ENCODE results near the gene STK10. TPM values are rescaled to one million over a fixed set of nuclear protein-coding genes. Genes with fewer than 3 reads are reported as not detected.

The STK10 gene
- total and polyA plus RNA-seq, 9 of the 15 experiments (the other 6 are each of a cell fraction or from before 2014, with no cell fraction given), result 0.30 to 6.7 (median 2.4) TPM

- TF ChIP-seq MTF1 (CRISPR knock-in tag; IDR thresholded peaks at IDR 0.05; ENCODE audit: borderline replicate concordance) (no peak), E2F4 (CRISPR knock-in tag; IDR thresholded peaks at IDR 0.05; ENCODE audit: low read depth) (no peak), KLF13 (tag; IDR thresholded peaks at IDR 0.05; ENCODE audit: borderline replicate concordance, low read depth) (no peak; the same call in 1 of the 2 replicates), ZKSCAN8 (CRISPR knock-in tag; IDR thresholded peaks at IDR 0.05) (0 out of 2 replicates have a peak, but pooled peaks have one; percentile 46), ZBTB9 (CRISPR knock-in tag; IDR thresholded peaks at IDR 0.05) (peak; percentile 96), SP2 (IDR thresholded peaks at IDR 0.05; ENCODE audit: extremely low read depth, low read depth, low read length, poor library complexity, severe bottlenecking) (no peak), TEAD1 (CRISPR knock-in tag; IDR thresholded peaks at IDR 0.05) (peak; percentile 84 to 87; a peak in 3 of 4 replicates), ZBTB8A (IDR thresholded peaks at IDR 0.05; ENCODE audit: partially characterized antibody) (peak; percentile 93), POU5F1 (IDR thresholded peaks at IDR 0.05; ENCODE audit: borderline replicate concordance, low read depth, low read length, partially characterized antibody) (no peak), CHCHD3 (CRISPR knock-in tag; IDR thresholded peaks at IDR 0.05) (no peak), HNRNPUL1 (IDR thresholded peaks at IDR 0.05; ENCODE audit: low read length) (no peak), SRSF1 (IDR thresholded peaks at IDR 0.05; ENCODE audit: low read depth, low read length) (no peak), NONO (IDR thresholded peaks at IDR 0.05; ENCODE audit: low read depth in 2 of 2, low read length in 1 of 2) (peak; percentile 52 to 64; a peak in 2 of 4 replicates), EZH2 (IDR thresholded peaks at IDR 0.05; ENCODE audit: borderline replicate concordance, low read depth, low read length) (no peak), RREB1 (CRISPR knock-in tag; IDR thresholded peaks at IDR 0.05) (no peak), PPARD (CRISPR knock-in tag; IDR thresholded peaks at IDR 0.05) (no peak), TFAP4 (CRISPR knock-in tag; IDR thresholded peaks at IDR 0.05; ENCODE audit: borderline replicate concordance) (peak; percentile 77)
Observed at GRCh38 chr5:172006321-172007174, 181.5 kb downstream of the STK10 start, which contains the start of gene FBXW11 (continued).
